ENCODE results near the gene LOC128125822.
A peak's percentile ranks its signal among the peaks of the same experiment; 100 is the strongest.
"Not testable (repeated sequence)": the region's sequence is repeated elsewhere in the genome, so short reads cannot be mapped to it uniquely, and the experiment has no call there.

LOC128125822 gene

GRCh38 chr6:63581355-63582013 lies 9.2 kb downstream of the LOC128125822 start:
- DNase-seq (ENCODE audit: insufficient read length, low spot score) (no peak), FAIRE-seq (no peak)
- TF ChIP-seq CTCF (IDR thresholded peaks at IDR 0.05; ENCODE audit: insufficient read depth, missing control alignments), result no peak

GRCh38 chr6:63582579-63583231 lies 10.4 kb downstream of the LOC128125822 start:
- no peak for FAIRE-seq

GRCh38 chr6:63584125-63584514 lies 11.8 kb downstream of the LOC128125822 start:
- DNase-seq (ENCODE audit: insufficient read length, low spot score) (no peak), FAIRE-seq (no peak)
- no peak for TF ChIP-seq CTCF (IDR thresholded peaks at IDR 0.05; ENCODE audit: insufficient read depth, missing control alignments)

More at GRCh38 chr6:63582579-63583231, 10.4 kb downstream of the LOC128125822 start:
- TF ChIP-seq CTCF (IDR thresholded peaks at IDR 0.05; ENCODE audit: insufficient read depth, missing control alignments), result no peak
- no peak for DNase-seq (ENCODE audit: insufficient read length, low spot score)

GRCh38 chr6:63584566-63584965 lies 12.3 kb downstream of the LOC128125822 start:
- DNase-seq (ENCODE audit: insufficient read length, low spot score) (no peak), FAIRE-seq (no peak)
- TF ChIP-seq CTCF (IDR thresholded peaks at IDR 0.05; ENCODE audit: insufficient read depth, missing control alignments), result no peak

- not testable (repeated sequence) for FAIRE-seq; DNase-seq (ENCODE audit: insufficient read length, low spot score)
Measured at GRCh38 chr6:63585652-63586051, 13.4 kb downstream of the LOC128125822 start.

- DNase-seq (ENCODE audit: insufficient read length, low spot score) (no peak), FAIRE-seq (peak; percentile 11)
- TF ChIP-seq CTCF (IDR thresholded peaks at IDR 0.05; ENCODE audit: insufficient read depth, missing control alignments), result no peak
Measured at GRCh38 chr6:63589952-63590411, 17.7 kb downstream of the LOC128125822 start.

- DNase-seq (ENCODE audit: insufficient read length, low spot score) (no peak), FAIRE-seq (no peak)
- no peak for TF ChIP-seq CTCF (IDR thresholded peaks at IDR 0.05; ENCODE audit: insufficient read depth, missing control alignments)
Measured at GRCh38 chr6:63592886-63593285, 20.6 kb downstream of the LOC128125822 start.

All from D721Med (cell line).